CD1c-positive myeloid dendritic cell (primary cell): Measurements from ENCODE around the gene GSTO2.

Experiments used
- DNase-seq: peaks from one replicate; pipeline ENCODE4 v3.0.0-alpha.2; 2016; ENCODE audit errors: extremely low spot score

GSTO2 gene

GRCh38 chr10:104326991-104327610, 58.1 kb downstream of the GSTO2 start:
- DNase-seq = no peak

GRCh38 chr10:104327745-104328645, 59.0 kb downstream of the GSTO2 start:
- peak; percentile 87 for DNase-seq

- DNase-seq = no peak
Observed at GRCh38 chr10:104328646-104328895, 59.6 kb downstream of the GSTO2 start.

GRCh38 chr10:104328896-104329710, 60.1 kb downstream of the GSTO2 start:
- DNase-seq = peak; percentile 94

GRCh38 chr10:104329735-104330134, 60.8 kb downstream of the GSTO2 start:
- DNase-seq = peak; percentile 66

GRCh38 chr10:104330168-104331110, 61.5 kb downstream of the GSTO2 start:
- DNase-seq = no peak

GRCh38 chr10:104331208-104331838, 62.3 kb downstream of the GSTO2 start:
- DNase-seq = no peak

- DNase-seq = no peak
Observed at GRCh38 chr10:104332243-104333031, 63.5 kb downstream of the GSTO2 start.

GRCh38 chr10:104333032-104333727, 64.2 kb downstream of the GSTO2 start:
- no peak for DNase-seq

- no peak for DNase-seq
Observed at GRCh38 chr10:104333728-104334373, 64.9 kb downstream of the GSTO2 start.

- no peak for DNase-seq
Observed at GRCh38 chr10:104334561-104334960, 65.6 kb downstream of the GSTO2 start.

GRCh38 chr10:104334965-104335650, 66.1 kb downstream of the GSTO2 start:
- no peak for DNase-seq

- no peak for DNase-seq
Observed at GRCh38 chr10:104336821-104337467, 68.0 kb downstream of the GSTO2 start.

GRCh38 chr10:104337521-104337984, 68.6 kb downstream of the GSTO2 start:
- peak; percentile 83 for DNase-seq

- peak; percentile 87 for DNase-seq
Observed at GRCh38 chr10:104337985-104338735, 69.2 kb downstream of the GSTO2 start, which contains the start of gene ITPRIP. Gene ITPRIP (minus strand): TSS chr10:104338465. CDS start chr10:104316051, 22,414 bp downstream.

- peak; percentile 28 for DNase-seq
Observed at GRCh38 chr10:104339469-104340110, 70.6 kb downstream of the GSTO2 start.
